ENCODE measurements around the gene PRR14. TPM values are rescaled to one million over a fixed set of nuclear protein-coding genes. Genes with fewer than 3 reads are reported as not detected.
"Not testable (repeated sequence)": the region's sequence is repeated elsewhere in the genome, so short reads cannot be mapped to it uniquely, and the experiment has no call there.

PRR14 gene
- total RNA-seq, 1 donor from 2014 or later = 22.6 TPM

GRCh38 chr16:30623536-30624283 lies 27.1 kb upstream of the PRR14 start:
- TF ChIP-seq CTCF (IDR thresholded peaks at IDR 0.05; ENCODE audit: insufficient read depth, low read length, poor library complexity, severe bottlenecking) = no peak
- no peak for DNase-seq (ENCODE audit: low read depth)

DNA sequence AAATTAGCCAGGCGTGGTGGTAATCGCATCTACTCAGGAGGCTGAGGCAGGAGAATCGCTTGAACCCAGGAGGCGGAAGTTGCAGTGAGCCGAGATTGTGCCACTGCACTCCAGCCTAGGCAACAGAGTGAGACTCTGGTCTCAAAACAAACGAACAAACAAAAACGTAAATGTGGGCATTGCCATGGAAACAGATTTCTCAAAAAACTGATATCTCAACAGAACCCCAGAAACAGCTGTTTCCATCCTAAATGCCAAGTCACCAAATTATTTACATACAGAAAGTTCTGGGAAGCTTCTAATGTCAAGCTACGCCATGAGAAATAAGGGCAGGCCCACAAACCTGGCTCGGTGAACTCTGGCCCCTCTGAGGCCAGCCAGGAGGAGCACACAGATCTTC lies 24.5 kb upstream of the PRR14 start:
- no peak overlapping the region for H3K4me3 ChIP-seq (ENCODE audit: low read depth, low read length)
- no peak for TF ChIP-seq CTCF (IDR thresholded peaks at IDR 0.05; ENCODE audit: insufficient read depth, low read length, poor library complexity, severe bottlenecking)
- no peak for DNase-seq (ENCODE audit: low read depth)
- no peaks in the 10 kb centered on the region for H3K36me3 ChIP-seq (ENCODE audit: control insufficient read depth, insufficient read depth, low read length)
- H3K27me3 ChIP-seq (ENCODE audit: control insufficient read depth, insufficient read depth, low read length) = peaks cover 2% of the 10 kb centered on the region

More at GRCh38 chr16:30623536-30624283, 27.1 kb upstream of the PRR14 start:
- Histone ChIP-seq H3K4me3 (ENCODE audit: low read depth, low read length) (no peak overlapping the region), H3K36me3 (ENCODE audit: control insufficient read depth, insufficient read depth, low read length) (no peaks in the 10 kb centered on the region), H3K27me3 (ENCODE audit: control insufficient read depth, insufficient read depth, low read length) (peaks cover 2% of the 10 kb centered on the region)

GRCh38 chr16:30628628-30629540 lies 21.9 kb upstream of the PRR14 start:
- Histone ChIP-seq H3K27me3 (ENCODE audit: control insufficient read depth, insufficient read depth, low read length) (no peaks in the 10 kb centered on the region), H3K36me3 (ENCODE audit: control insufficient read depth, insufficient read depth, low read length) (no peaks in the 10 kb centered on the region), H3K4me3 (ENCODE audit: low read depth, low read length) (no peak overlapping the region)
- DNase-seq (ENCODE audit: low read depth) = no peak
- TF ChIP-seq CTCF (IDR thresholded peaks at IDR 0.05; ENCODE audit: insufficient read depth, low read length, poor library complexity, severe bottlenecking) = peak; percentile 94

GRCh38 chr16:30632454-30632853 lies 18.3 kb upstream of the PRR14 start:
- not testable (repeated sequence) for H3K36me3 ChIP-seq (ENCODE audit: control insufficient read depth, insufficient read depth, low read length); H3K4me3 ChIP-seq (ENCODE audit: low read depth, low read length); H3K27me3 ChIP-seq (ENCODE audit: control insufficient read depth, insufficient read depth, low read length); DNase-seq (ENCODE audit: low read depth)

GRCh38 chr16:30633526-30633925 lies 17.2 kb upstream of the PRR14 start:
- TF ChIP-seq CTCF (IDR thresholded peaks at IDR 0.05; ENCODE audit: insufficient read depth, low read length, poor library complexity, severe bottlenecking) = no peak
- H3K4me3 ChIP-seq (ENCODE audit: low read depth, low read length) = peak overlapping the region; percentile 74
- H3K36me3 ChIP-seq (ENCODE audit: control insufficient read depth, insufficient read depth, low read length) = no peaks in the 10 kb centered on the region
- no peak for DNase-seq (ENCODE audit: low read depth)
- no peaks in the 10 kb centered on the region for H3K27me3 ChIP-seq (ENCODE audit: control insufficient read depth, insufficient read depth, low read length)

DNA sequence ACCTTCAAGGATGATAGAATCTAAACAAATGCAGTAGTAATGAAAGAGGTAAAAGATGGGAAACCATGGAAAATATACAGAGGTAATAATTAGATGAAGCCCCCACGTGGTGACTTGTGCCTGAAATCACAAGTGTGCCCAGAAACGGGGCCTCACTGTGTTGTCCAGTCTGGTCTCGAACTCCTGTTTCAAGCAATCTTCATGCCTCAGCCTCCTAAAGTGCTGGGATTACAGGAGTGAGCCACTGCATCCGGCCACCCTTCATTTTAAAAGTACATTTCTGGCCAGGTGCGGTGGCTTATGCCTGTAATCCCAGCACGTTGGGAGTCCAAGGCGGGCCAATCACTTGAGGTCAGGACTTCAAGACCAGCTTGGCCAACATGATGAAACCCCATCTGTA lies 14.2 kb upstream of the PRR14 start:
- TF ChIP-seq CTCF (IDR thresholded peaks at IDR 0.05; ENCODE audit: insufficient read depth, low read length, poor library complexity, severe bottlenecking) = no peak
- H3K4me3 ChIP-seq (ENCODE audit: low read depth, low read length) = no peak overlapping the region
- H3K36me3 ChIP-seq (ENCODE audit: control insufficient read depth, insufficient read depth, low read length) = no peaks in the 10 kb centered on the region
- DNase-seq (ENCODE audit: low read depth) = no peak
- no peaks in the 10 kb centered on the region for H3K27me3 ChIP-seq (ENCODE audit: control insufficient read depth, insufficient read depth, low read length)

DNA sequence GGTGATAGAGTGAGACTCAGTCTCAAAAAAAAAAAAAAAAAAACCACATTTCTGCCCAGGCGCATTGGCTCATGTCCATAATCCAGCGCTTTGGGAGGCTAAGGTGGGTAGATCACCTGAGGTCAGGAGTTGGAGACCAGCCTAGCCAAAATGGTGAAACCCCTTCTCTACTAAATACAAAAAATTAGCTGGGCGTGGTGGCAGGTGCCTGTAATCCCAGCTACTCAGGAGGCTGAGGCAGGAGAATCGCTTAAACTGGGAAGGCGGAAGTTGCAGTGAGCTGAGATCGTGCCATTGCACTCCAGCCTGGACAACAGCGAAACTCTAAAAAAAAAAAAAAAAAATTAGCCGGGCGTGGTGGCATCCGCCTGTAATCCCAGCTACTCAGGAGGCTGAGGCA lies 13.6 kb upstream of the PRR14 start:
- H3K27me3 ChIP-seq (ENCODE audit: control insufficient read depth, insufficient read depth, low read length); H3K36me3 ChIP-seq (ENCODE audit: control insufficient read depth, insufficient read depth, low read length); DNase-seq (ENCODE audit: low read depth); H3K4me3 ChIP-seq (ENCODE audit: low read depth, low read length): not testable (repeated sequence)
